ENCODE measurements around the gene MOK. TPM values are rescaled to one million over a fixed set of nuclear protein-coding genes. Genes with fewer than 3 reads are reported as not detected.

The MOK gene
- polyA plus RNA-seq, 3 donors = 8.7 to 19.7 (median 18.7) TPM

DNA sequence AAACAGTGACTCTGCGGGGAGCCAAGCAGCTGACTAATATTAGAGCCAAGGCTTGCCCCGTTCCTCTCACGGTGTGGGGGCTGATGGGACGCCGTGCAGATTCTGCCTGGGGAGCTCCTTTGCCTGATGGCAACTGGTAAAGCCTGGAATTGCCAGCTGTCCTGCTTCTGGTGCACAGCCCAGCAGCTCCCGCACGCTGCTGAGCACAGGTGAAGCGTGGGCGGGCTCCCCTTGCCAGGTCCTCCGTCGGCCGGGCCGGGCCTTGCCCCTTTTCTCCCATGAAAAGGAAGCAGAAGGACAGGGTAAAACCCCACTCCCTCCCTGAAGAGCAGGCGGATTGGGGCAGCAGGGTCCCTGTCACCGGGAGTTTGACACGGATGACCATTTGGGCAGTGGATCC, 86.3 kb downstream of the MOK start:
- H3K27ac ChIP-seq (ENCODE audit: low read depth, low read length) = no peak overlapping the region
- 76 to 88% (median 85%) methylated on average over 16 of the region's 16 CpGs for WGBS, 3 donors

- 73 to 93% (median 92%) methylated on average over 14 of the region's 14 CpGs for WGBS, 3 donors
- H3K27ac ChIP-seq (ENCODE audit: low read depth, low read length) = no peak overlapping the region
Observed at GRCh38 chr14:102217987-102218421, 87.0 kb downstream of the MOK start.

DNA sequence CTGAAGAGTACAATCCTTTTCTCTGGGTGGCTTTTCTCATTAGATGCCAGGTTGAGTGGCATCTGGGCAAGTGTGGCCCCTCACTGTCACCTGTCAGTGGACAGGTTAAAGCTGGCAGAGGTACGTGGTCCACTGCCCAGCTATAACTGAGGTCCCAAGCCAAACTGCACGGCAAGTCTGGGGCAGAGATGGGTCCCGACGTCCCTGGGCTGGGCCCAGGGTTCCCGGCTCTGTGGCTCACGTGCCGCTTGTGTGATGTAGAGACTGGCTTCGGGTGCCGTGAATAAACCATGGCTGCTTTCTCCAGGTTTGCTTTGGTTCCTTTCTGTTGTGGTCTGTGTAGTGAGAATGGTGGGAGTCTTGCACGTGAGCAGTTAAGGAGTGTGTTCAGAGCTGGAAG, 87.6 kb downstream of the MOK start:
- no peak overlapping the region for H3K27ac ChIP-seq (ENCODE audit: low read depth, low read length)
- 95 to 96% (median 96%) methylated on average over 10 of the region's 10 CpGs for WGBS, 3 donors

- H3K27ac ChIP-seq (ENCODE audit: low read depth, low read length) = no peak overlapping the region
- 80 to 86% (median 81%) methylated on average over 20 of the region's 20 CpGs for WGBS, 3 donors
Observed at GRCh38 chr14:102215576-102216250, 89.3 kb downstream of the MOK start.

- WGBS, 3 donors = 59 to 74% (median 74%) methylated on average over 12 of the region's 12 CpGs
- H3K27ac ChIP-seq (ENCODE audit: low read depth, low read length) = no peak overlapping the region
Observed at GRCh38 chr14:102215071-102215470, 89.9 kb downstream of the MOK start.

DNA sequence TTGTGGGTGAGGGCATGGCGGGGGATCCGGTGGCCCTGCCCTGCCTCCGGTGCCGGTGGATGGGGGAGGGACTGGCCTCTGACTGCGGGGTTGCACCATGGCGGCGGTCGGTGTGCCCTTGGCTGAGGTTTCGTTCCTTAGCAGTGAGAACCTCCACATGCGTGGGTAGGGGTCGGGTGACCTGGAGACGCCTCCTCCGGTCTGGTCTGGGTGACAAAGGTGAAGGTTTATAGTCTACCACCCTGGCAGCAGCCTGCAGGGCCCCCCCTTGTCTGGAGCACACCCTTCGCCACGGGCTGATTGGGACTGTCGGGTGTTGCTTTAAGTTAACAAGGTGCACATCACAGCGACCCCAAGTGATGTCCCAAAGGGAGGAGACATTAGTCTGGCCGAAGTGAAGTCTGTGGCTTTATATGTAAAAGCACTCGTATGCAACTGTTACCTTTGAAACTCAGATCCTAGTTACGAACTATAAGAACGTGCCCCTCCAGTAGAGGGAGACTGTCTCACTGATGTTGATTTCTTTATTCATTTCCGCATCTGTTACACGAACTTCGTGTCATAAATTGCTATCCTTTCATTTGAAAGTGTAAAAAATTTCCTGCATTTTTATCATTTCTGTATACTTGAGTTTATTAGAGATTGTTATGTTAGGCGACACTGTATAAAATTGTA, 90.8 kb downstream of the MOK start:
- 91 to 95% (median 92%) methylated on average over 25 of the region's 25 CpGs for WGBS, 3 donors
- no peak overlapping the region for H3K27ac ChIP-seq (ENCODE audit: low read depth, low read length)

DNA sequence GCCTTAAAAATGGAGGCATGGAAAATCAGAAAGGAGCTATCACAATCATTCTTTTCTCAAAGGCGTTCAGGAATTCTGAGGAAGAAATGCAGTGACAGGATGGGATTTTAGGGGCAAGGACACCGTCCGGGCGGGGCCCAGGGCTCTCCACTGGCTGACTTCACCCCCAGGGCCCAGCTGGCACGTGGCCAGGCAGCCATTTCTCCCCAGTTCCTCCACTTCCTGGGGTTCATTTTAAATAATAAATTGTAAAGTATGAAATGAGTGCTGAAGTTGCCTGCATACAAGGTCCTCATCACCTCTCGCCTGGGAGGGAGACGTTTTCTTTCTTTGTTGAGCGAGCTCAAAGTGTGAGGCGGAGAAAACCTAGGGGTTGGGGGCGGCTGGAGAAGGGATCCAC, 91.5 kb downstream of the MOK start:
- H3K27ac ChIP-seq (ENCODE audit: low read depth, low read length) = no peak overlapping the region
- WGBS, 3 donors = 87 to 89% (median 88%) methylated on average over 10 of the region's 10 CpGs

GRCh38 chr14:102212845-102213244, 92.1 kb downstream of the MOK start:
- H3K27ac ChIP-seq (ENCODE audit: low read depth, low read length) = no peak overlapping the region
- WGBS, 3 donors = 91 to 94% (median 91%) methylated on average over 10 of the region's 10 CpGs

DNA sequence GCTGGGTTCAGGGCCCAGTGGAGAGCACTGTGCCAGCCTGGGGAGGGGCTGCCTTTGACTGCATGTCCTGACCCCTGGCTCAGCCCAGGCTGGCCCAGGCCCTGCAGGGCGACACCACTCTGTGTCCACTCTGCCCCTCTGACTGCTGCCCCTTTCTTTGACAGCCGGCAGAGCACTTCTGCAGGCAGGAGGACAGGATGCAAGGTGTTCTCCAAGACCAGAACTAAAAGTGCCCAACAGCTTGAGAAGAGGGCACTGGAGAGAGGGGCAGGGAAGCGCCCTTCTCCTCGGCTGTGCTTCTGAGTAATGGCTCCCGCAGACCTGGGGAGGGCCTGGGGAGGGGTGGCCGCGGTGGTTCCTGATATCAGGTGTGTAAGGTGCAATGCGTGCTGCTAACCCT, 92.6 kb downstream of the MOK start:
- WGBS, 3 donors = 92 to 97% (median 92%) methylated on average over 7 to 8 of the region's 8 CpGs
- H3K27ac ChIP-seq (ENCODE audit: low read depth, low read length) = no peak overlapping the region

GRCh38 chr14:102211240-102211639, 93.7 kb downstream of the MOK start:
- H3K27ac ChIP-seq (ENCODE audit: low read depth, low read length) = no peak overlapping the region
- WGBS, 3 donors = 91 to 98% (median 95%) methylated on average over 12 of the region's 12 CpGs

GRCh38 chr14:102210421-102211042, 94.4 kb downstream of the MOK start:
- H3K27ac ChIP-seq (ENCODE audit: low read depth, low read length) = no peak overlapping the region
- 59 to 90% (median 60%) methylated on average over 23 to 25 of the region's 25 CpGs for WGBS, 3 donors

DNA sequence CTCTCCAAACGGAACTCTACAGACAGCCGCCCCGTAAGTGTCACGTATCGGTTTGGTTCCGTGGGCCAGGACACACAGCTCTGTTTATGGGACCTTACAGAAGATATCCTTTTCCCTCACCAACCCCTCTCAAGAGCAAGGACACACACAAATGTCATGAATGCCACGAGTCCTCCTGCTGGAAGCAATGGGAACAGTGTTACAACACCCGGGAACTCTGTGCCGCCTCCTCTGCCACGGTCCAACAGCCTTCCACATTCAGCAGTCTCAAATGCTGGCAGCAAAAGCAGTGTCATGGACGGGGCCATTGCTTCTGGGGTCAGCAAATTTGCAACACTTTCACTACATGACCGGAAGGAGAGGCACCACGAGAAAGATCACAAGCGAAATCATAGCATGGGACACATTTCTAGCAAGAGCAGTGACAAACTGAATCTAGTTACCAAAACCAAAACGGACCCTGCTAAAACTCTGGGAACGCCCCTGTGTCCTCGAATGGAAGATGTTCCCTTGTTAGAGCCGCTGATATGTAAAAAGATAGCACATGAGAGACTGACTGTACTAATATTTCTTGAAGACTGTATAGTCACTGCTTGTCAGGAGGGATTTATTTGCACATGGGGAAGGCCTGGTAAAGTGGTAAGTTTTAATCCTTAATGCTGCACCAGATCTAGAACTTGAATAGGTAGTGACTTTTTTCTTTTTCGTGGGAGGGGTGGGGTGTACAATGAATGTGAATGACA, 95.6 kb downstream of the MOK start:
- WGBS, 3 donors = 76 to 82% (median 78%) methylated on average over 19 of the region's 19 CpGs
- H3K27ac ChIP-seq (ENCODE audit: low read depth, low read length) = no peak overlapping the region

GRCh38 chr14:102208741-102209140, 96.2 kb downstream of the MOK start:
- 92 to 95% (median 95%) methylated on average over 17 of the region's 17 CpGs for WGBS, 3 donors
- no peak overlapping the region for H3K27ac ChIP-seq (ENCODE audit: low read depth, low read length)

GRCh38 chr14:102207831-102208365, 97.1 kb downstream of the MOK start:
- no peak overlapping the region for H3K27ac ChIP-seq (ENCODE audit: low read depth, low read length)
- 92 to 95% (median 93%) methylated on average over 13 of the region's 13 CpGs for WGBS, 3 donors

GRCh38 chr14:102206918-102207317, 98.0 kb downstream of the MOK start:
- WGBS, 3 donors = 54 to 91% (median 86%) methylated on average over 8 of the region's 8 CpGs
- H3K27ac ChIP-seq (ENCODE audit: low read depth, low read length) = no peak overlapping the region

GRCh38 chr14:102205560-102205959, 99.4 kb downstream of the MOK start:
- no peak overlapping the region for H3K27ac ChIP-seq (ENCODE audit: low read depth, low read length)
- WGBS, 3 donors = 42 to 92% (median 84%) methylated on average over 5 of the region's 5 CpGs

DNA sequence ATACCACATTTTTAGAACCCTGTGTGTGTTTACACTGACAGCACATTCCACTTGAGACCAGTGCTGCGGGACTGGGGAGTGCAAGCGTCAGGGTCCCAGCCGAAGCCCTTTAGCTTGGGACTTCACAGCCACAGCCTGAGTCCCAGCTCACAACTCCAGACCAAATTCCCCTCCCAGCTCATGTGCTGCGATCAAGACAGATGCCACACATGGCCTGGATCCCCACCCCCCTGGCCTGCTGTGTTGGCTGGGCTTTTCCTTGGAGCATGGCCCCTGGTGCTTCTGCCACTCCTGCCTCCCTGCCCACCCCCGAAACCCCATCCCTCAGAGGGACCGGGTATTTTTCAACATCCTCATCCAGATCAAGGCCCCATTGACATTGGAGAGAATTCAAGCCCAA, 101.6 kb downstream of the MOK start:
- WGBS, 3 donors = 80 to 84% (median 81%) methylated on average over 6 of the region's 6 CpGs
- H3K27ac ChIP-seq (ENCODE audit: low read depth, low read length) = no peak overlapping the region

- WGBS, 3 donors = 79 to 92% (median 80%) methylated on average over 3 of the region's 3 CpGs
- H3K27ac ChIP-seq (ENCODE audit: low read depth, low read length) = no peak overlapping the region
Observed at GRCh38 chr14:102202944-102203343, 102.0 kb downstream of the MOK start.

- 74 to 90% (median 84%) methylated on average over 4 of the region's 4 CpGs for WGBS, 3 donors
- H3K27ac ChIP-seq (ENCODE audit: low read depth, low read length) = no peak overlapping the region
Observed at GRCh38 chr14:102201776-102202175, 103.2 kb downstream of the MOK start.
